ENCODE measurements around the gene NNMT.

NNMT gene

DNA sequence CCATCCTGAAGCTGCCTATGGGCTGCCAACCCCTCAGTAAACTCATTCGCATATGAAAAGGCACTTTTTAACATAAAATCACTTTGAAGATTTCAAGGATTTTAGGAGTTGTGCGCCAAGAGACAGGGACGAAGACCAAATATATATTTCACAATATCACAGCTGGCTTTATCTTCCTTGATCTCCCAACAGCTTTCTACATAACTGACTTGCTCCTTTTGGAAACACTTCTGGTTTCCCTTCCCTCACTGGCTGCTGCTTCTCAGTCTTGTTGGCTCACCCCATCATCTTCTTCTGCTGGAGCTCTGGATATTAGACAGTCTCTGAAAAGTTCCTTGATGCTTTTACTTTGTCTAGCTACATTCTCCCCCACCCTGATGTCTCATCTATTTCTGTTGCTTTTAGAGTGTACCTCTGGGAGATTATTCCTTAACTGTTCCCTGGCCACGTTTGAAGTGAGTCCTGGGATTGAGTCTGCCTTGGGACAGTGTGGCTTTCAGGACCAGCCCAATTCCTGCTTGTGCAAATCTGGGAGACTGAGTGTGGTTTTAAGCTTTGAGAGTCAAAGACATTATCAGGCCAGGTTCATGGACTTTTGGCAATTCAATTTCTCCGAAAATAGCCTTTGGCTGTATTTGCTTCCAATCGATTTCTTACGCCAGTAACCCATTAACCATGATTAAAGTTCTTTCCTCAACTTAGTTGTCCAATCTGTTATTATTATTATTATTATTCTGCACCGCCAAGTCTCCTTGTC lies 30.9 kb upstream of the NNMT start:
- peaks cover 17% of the 10 kb centered on the region for H3K27me3 Mint-ChIP-seq (ENCODE audit: low read depth)
- no peaks in the 10 kb centered on the region for H3K36me3 Mint-ChIP-seq (ENCODE audit: low read depth)
- TF ChIP-seq, protein P1, sequence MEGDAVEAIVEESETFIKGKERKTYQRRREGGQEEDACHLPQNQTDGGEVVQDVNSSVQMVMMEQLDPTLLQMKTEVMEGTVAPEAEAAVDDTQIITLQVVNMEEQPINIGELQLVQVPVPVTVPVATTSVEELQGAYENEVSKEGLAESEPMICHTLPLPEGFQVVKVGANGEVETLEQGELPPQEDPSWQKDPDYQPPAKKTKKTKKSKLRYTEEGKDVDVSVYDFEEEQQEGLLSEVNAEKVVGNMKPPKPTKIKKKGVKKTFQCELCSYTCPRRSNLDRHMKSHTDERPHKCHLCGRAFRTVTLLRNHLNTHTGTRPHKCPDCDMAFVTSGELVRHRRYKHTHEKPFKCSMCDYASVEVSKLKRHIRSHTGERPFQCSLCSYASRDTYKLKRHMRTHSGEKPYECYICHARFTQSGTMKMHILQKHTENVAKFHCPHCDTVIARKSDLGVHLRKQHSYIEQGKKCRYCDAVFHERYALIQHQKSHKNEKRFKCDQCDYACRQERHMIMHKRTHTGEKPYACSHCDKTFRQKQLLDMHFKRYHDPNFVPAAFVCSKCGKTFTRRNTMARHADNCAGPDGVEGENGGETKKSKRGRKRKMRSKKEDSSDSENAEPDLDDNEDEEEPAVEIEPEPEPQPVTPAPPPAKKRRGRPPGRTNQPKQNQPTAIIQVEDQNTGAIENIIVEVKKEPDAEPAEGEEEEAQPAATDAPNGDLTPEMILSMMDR (IDR thresholded peaks at IDR 0.05; ENCODE audit: unreplicated experiment in 3 of 3) = no peak
- no peaks in the 10 kb centered on the region for H3K4me1 Mint-ChIP-seq
- no peak overlapping the region for H3K4me3 Mint-ChIP-seq
- H3K27ac Mint-ChIP-seq = no peak overlapping the region
- H3K9me3 Mint-ChIP-seq = no peaks in the 10 kb centered on the region

DNA sequence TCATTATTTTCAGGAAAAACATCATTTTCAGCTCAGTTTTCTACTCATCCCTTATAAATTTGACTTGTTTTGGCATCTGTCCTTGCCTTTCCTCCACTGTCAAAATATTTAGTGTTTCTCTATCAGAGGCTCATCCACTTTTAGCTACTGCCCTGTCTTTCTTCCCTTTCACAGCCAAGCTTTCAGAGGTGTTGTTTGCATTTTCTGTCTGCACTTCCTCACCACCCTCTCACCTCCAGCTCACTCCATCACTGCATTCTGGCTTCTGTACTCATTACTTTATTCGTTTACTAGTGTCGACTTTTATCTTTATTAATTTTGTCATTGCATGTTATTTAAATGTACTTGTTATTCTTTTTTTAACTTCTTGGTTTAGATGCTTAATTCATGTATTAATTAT lies 26.7 kb upstream of the NNMT start:
- Mint-ChIP-seq H3K27me3 (ENCODE audit: low read depth) (peaks cover 41% of the 10 kb centered on the region), H3K4me3 (no peak overlapping the region), H3K9me3 (no peaks in the 10 kb centered on the region), H3K36me3 (ENCODE audit: low read depth) (no peaks in the 10 kb centered on the region), H3K4me1 (no peaks in the 10 kb centered on the region), H3K27ac (no peak overlapping the region)
- TF ChIP-seq, protein P1 (IDR thresholded peaks at IDR 0.05; ENCODE audit: unreplicated experiment in 3 of 3) = no peak

DNA sequence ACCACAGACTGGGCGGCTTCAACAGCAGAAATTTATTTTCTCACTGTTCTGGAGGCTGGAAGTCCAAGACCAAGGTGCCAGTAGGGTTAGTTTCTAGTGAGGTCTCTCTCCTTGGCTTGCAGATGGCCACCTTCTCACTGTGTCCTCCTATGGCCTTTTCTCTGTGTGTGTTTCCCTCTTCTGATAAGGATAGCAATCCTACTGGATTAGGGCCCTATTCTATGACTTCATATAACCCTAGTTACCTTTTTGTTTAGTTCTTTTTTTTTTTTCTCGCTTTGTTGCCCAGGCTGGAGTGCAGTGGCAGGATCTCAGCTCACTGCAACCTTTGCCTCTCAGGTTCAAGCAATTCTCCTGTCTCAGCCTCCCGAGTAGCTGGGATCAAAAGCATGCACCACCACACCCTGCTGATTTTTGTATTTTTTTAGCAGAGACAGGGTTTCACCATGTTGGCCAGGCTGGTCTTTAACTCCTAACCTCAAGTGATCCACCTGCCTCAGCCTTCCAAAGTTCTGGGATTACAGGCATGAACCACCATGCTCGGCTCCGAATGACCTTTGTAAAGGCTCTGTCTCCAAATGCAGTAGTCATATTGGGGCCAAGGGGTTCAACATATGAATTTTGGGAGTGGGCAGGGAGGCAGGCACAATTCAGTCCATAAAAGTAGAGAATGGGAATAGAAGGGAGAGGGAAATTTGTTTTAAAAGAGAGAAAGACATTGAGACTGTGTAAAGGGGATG lies 25.5 kb upstream of the NNMT start:
- Mint-ChIP-seq H3K36me3 (ENCODE audit: low read depth) (no peaks in the 10 kb centered on the region), H3K4me1 (no peaks in the 10 kb centered on the region), H3K9me3 (no peaks in the 10 kb centered on the region), H3K27ac (no peak overlapping the region), H3K4me3 (no peak overlapping the region), H3K27me3 (ENCODE audit: low read depth) (peaks cover 53% of the 10 kb centered on the region)
- TF ChIP-seq, protein P1 (IDR thresholded peaks at IDR 0.05; ENCODE audit: unreplicated experiment in 3 of 3) = no peak

DNA sequence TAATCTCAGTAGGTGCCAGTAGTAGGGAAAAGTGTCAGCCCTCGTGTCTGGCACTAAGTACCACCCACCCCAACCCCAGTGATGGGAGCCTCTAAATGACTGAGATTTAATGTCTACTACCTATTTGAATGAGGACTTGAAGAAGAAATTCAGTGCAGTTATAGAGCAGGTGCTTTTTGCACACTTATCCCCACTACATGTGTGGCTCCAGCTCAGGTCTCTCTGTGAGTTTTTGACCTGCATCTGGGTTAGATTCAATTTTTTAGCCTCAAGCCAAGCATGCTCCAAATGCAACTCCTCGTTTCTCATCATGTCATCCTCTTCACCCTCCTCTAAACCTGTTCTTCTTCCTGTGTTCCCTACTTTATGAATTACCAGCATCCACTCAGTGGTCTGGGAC lies 24.9 kb upstream of the NNMT start:
- Mint-ChIP-seq H3K27ac (no peak overlapping the region), H3K36me3 (ENCODE audit: low read depth) (no peaks in the 10 kb centered on the region), H3K9me3 (no peaks in the 10 kb centered on the region), H3K4me3 (no peak overlapping the region), H3K4me1 (no peaks in the 10 kb centered on the region), H3K27me3 (ENCODE audit: low read depth) (peaks cover 53% of the 10 kb centered on the region)
- TF ChIP-seq, protein P1 (IDR thresholded peaks at IDR 0.05; ENCODE audit: unreplicated experiment in 3 of 3) = no peak

DNA sequence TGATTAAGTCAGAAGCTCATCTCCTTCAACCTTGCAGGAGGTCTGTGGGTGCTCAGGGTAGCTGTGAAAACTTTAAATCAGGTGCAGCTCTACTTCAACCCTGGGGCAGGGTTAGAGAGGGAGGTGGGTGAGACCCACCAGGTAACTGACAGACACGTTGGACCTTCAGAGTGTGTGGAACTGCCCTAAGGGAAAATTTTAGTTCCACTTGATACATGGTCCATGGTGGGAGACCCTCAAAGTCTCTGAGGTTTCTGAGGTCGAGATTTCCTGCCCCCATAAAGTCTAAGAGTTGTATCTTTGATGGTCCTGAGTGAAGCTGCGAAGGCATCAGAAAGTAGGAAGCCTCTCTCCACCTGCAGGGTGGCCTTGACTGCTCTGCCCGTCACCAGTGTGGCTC lies 23.9 kb upstream of the NNMT start:
- no peak overlapping the region for H3K27ac Mint-ChIP-seq
- TF ChIP-seq, protein P1 (IDR thresholded peaks at IDR 0.05; ENCODE audit: unreplicated experiment in 3 of 3) = no peak
- H3K9me3 Mint-ChIP-seq = no peaks in the 10 kb centered on the region
- peaks cover 56% of the 10 kb centered on the region for H3K27me3 Mint-ChIP-seq (ENCODE audit: low read depth)
- H3K4me1 Mint-ChIP-seq = no peaks in the 10 kb centered on the region
- no peak overlapping the region for H3K4me3 Mint-ChIP-seq
- H3K36me3 Mint-ChIP-seq (ENCODE audit: low read depth) = no peaks in the 10 kb centered on the region

Measured in nephron (organoid).